SU-DHL-6 (cell line): ENCODE data around the gene ISX.

Experiments
- CTCF ChIP-seq: fragments of 200-600 bp; sonication (generic); IDR thresholded peaks from one replicate; pipeline ENCODE4 v1.5.1; 2017; ENCODE audit warnings: antibody characterized with exemption, mild to moderate bottlenecking, low read length, moderate library complexity; ENCODE audit not compliant: insufficient read depth, poor library complexity, severe bottlenecking
- EZH2phosphoT487 ChIP-seq: fragments of 200-600 bp; sonication (generic), shearing (Covaris generic); conservative IDR thresholded peaks from 2 replicates; pipeline ENCODE4 v1.6.1; 2018; ENCODE audit warnings: mild to moderate bottlenecking, antibody characterized with exemption, low read length, moderate library complexity, mixed read lengths

DNA sequence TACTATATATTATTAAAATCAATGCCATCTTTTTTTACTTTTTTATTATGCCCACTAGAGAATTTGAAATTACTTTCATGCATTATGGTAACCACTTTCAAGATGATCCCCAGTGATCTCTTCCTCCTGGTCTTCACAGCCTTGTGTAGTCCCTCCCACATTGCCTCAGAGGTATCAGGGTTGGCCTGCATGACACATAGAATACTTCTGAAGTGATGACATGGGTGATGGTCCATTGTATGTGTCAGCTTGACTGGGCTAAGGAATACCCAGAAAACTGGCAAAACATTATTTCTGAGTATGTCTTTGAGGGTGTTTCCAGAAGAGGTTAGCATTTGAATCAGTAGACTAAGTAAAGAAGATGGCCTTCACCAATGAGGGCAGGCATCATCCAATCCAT, 14.2 kb upstream of the ISX start:
- TF ChIP-seq CTCF (no peak), EZH2phosphoT487 (no peak)
